Activated CD4-positive, alpha-beta T cell treated with anti-CD3 and anti-CD28 coated beads, Interleukin-2, amount 10 ng/mL, durations not matched to agents 7 days and 5 days (primary cell): ENCODE measurements around the gene TFAP2C. TPM values are rescaled to one million over a fixed set of nuclear protein-coding genes. Genes with fewer than 3 reads are reported as not detected.
"Not testable (repeated sequence)": the region's sequence is repeated elsewhere in the genome, so short reads cannot be mapped to it uniquely, and the experiment has no call there.

ENCODE experiments used
- CTCF ChIA-PET: fragments of 350-600 bp; sonication (Branson Sonifier 250); formaldehyde crosslinking; loops from one replicate; lab custom pipeline; 2021; ENCODE audit warnings: antibody characterized with exemption; lab: Charles Lee
- POLR2A ChIA-PET: fragments of 350-600 bp; sonication (Branson Sonifier 250); formaldehyde crosslinking; loops from one replicate; lab custom pipeline; 2021; ENCODE audit warnings: antibody characterized with exemption; lab: Charles Lee
- DNase-seq: peaks from one replicate; pipeline ENCODE4 v3.0.0-alpha.2; 2020
- H3K27ac Mint-ChIP-seq: one replicate; pipeline ENCODE4 v1.8.0; 2021; ENCODE audit warnings: mild to moderate bottlenecking, moderate library complexity, mixed read lengths
- H3K27me3 Mint-ChIP-seq: one replicate; pipeline ENCODE4 v1.8.0; 2021; ENCODE audit warnings: mixed read lengths
- H3K36me3 Mint-ChIP-seq: one replicate; pipeline ENCODE4 v1.8.0; 2021; ENCODE audit warnings: low read depth, mixed read lengths
- H3K4me1 Mint-ChIP-seq: one replicate; pipeline ENCODE4 v1.8.0; 2021; ENCODE audit warnings: mixed read lengths
- H3K4me3 Mint-ChIP-seq: one replicate; pipeline ENCODE4 v1.8.0; 2021; ENCODE audit warnings: mild to moderate bottlenecking, moderate library complexity, mixed read lengths
- H3K9me3 Mint-ChIP-seq: one replicate; pipeline ENCODE4 v1.8.0; 2021; ENCODE audit warnings: mixed read lengths
- total RNA-seq, 2 experiments: library from RNA; stranded (reverse); gene quantifications; one replicate each; pipeline ENCODE4 v1.2.3, GENCODE V29; 2021

The TFAP2C gene
- total RNA-seq, 2 experiments from 2014 or later = not detected

DNA sequence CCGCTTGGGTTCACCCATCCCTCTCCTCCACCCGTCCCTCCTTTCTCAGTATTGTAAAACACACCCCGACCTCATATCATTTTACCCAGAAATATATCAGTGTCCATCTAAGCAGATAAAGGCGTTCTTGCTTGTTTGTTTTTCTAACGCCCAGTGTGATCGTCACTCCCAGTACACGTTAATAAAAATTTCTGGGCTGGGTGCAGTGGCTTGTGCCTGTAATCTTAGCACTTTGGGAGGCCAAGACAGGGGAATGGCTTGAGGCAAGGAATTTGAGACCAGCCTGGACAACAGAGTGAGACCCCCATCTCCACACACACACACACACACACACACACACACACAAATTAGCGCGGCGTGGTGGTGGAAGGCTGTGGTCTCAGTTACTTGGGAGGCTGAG, 24.4 kb upstream of the TFAP2C start:
- H3K27ac Mint-ChIP-seq = no peak overlapping the region
- H3K4me3 Mint-ChIP-seq = no peak overlapping the region
- POLR2A ChIA-PET = no interaction called here
- H3K27me3 Mint-ChIP-seq = no peaks in the 10 kb centered on the region
- no peaks in the 10 kb centered on the region for H3K36me3 Mint-ChIP-seq
- CTCF ChIA-PET = no interaction called here
- H3K9me3 Mint-ChIP-seq = no peaks in the 10 kb centered on the region
- no peaks in the 10 kb centered on the region for H3K4me1 Mint-ChIP-seq
- DNase-seq = no peak

DNA sequence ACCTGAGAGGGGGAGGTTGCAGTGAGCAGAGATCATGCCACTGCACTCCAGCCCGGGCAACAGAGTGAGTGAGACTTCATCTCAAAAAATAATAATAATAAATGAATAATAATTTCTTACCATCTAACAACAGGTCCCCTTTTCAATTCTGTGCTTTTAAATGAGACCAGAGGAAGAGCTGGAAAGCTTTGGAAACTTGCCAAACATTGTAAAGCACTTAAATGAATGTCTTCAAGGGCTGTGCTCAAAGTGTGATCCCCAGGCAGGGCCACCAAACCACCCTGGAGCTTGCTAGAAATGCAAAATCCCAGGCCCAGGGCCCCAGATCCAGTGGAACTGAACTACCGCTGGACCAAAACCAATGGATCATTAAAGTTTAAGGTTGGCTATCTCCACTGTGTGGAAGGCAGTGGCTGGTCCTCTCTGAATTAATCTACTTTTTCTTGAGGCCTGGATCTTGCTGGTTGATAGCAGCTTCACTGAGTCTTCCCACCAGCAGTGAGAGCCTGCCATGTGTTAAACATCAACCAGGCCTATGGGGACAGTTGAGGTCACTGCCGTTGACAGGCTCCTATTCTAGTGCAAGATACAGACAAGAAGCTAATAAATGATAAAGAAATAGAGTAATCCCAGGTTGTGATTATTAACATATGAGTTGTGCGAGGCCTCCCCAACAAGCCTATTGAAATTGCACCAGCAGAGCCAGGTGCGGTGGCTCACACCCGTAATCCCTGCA, 23.7 kb upstream of the TFAP2C start:
- DNase-seq = no peak
- Mint-ChIP-seq H3K9me3 (no peaks in the 10 kb centered on the region), H3K27ac (no peak overlapping the region), H3K36me3 (no peaks in the 10 kb centered on the region), H3K4me1 (no peaks in the 10 kb centered on the region), H3K27me3 (no peaks in the 10 kb centered on the region), H3K4me3 (no peak overlapping the region)
- POLR2A ChIA-PET = no interaction called here
- CTCF ChIA-PET = no interaction called here

DNA sequence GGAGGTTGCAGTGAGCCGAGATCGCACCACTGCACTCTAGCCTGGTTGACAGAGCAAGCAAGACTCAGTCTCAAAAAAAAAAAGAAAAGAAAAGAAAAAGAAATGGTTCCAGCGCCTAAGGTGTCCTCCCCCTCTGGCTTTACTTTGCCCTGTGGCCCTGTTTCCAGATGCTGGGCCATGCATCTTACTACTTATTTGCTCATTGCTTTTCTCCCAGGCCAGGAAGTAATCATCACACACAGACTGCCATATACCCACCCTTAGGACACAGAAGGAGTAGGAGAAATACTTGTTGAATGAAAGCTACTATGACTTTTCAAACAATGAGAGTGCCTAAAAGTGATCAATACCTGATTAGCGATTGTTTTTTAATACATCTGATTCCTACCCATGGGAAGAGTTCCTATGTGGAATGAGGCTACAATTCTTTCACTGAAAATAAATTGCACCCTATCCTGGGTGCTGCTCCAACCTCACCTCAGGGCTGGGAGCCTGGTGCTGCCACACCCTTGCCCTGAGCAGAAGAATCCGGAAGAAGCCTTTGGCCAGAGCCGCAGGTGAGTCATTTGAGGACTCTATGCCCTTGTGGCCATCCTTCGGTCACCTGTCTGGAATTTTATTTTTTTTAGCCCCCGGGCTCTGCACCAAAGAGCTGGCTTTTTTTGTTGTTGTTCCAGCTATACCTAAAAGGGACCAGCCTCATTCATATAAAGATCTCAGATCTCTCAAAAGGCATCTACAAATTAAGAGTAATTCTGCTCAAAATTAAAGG, 22.7 kb upstream of the TFAP2C start:
- Mint-ChIP-seq H3K4me3 (no peak overlapping the region), H3K9me3 (no peaks in the 10 kb centered on the region), H3K36me3 (no peaks in the 10 kb centered on the region), H3K27ac (no peak overlapping the region), H3K27me3 (no peaks in the 10 kb centered on the region), H3K4me1 (no peaks in the 10 kb centered on the region)
- POLR2A ChIA-PET = interaction anchor here (0.6 kb wide), 1 partner anchor 276 kb away, joined by 3 read pairs; no protein-coding TSS in a partner anchor
- DNase-seq = no peak
- CTCF ChIA-PET = no interaction called here

DNA sequence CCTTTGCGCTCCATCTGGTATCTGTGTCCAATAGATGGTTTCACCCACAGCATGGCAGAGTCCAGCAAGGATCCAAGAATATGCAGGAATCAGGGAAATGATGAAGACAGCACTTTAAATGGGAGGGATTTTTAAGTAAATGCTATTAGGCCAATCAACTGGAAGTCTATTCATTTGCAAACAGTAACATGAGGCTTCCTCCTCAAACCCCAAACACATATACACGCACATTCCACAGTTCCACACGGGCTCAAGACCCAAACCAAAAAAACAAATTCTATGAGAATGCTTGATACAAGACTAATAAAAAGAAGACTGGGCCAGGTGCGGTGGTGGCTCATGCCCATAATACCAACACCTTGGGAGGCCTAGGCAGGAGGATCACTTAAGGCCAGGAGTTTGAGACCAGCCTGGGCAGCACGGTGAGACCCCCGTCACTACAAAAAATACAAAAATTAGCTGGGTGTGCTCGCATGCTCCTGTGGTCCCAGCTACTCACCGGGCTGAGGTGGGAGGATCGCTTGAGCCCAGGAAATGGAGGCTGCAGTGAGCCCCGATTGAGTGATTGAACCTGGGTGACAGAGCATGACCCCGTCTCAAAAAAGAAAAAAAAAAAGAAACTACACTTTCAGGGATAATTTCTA, 21.9 kb upstream of the TFAP2C start:
- Mint-ChIP-seq H3K4me1 (no peaks in the 10 kb centered on the region), H3K36me3 (no peaks in the 10 kb centered on the region), H3K27me3 (no peaks in the 10 kb centered on the region), H3K4me3 (no peak overlapping the region), H3K9me3 (no peaks in the 10 kb centered on the region), H3K27ac (no peak overlapping the region)
- CTCF ChIA-PET = no interaction called here
- POLR2A ChIA-PET = no interaction called here
- no peak for DNase-seq

DNA sequence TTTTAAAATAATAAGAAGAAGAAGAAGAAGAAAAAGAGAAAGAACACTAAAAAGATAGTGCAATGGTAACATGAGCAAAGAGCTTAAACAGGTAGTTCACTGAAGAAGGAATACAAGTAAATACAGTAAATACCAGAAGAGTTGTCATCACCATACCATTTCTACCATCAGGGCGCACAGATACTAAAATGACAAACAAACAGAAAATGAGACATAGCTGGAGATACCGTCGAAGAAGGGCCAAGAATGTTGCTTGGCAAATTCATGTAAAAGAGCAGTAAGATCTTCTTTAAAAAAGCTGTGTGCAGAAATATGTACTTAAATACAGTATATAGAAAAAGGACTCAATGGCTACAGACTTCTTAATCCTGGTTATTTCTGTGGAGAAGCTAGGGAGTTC, 20.7 kb upstream of the TFAP2C start:
- POLR2A ChIA-PET = no interaction called here
- H3K4me3 Mint-ChIP-seq = no peak overlapping the region
- no peak overlapping the region for H3K27ac Mint-ChIP-seq
- CTCF ChIA-PET = interaction anchor here (0.7 kb wide), 1 partner anchor 29 kb away, joined by 4 read pairs; no protein-coding TSS in a partner anchor
- DNase-seq = no peak
- H3K4me1 Mint-ChIP-seq = no peaks in the 10 kb centered on the region
- no peaks in the 10 kb centered on the region for H3K27me3 Mint-ChIP-seq
- H3K36me3 Mint-ChIP-seq = no peaks in the 10 kb centered on the region
- no peaks in the 10 kb centered on the region for H3K9me3 Mint-ChIP-seq

DNA sequence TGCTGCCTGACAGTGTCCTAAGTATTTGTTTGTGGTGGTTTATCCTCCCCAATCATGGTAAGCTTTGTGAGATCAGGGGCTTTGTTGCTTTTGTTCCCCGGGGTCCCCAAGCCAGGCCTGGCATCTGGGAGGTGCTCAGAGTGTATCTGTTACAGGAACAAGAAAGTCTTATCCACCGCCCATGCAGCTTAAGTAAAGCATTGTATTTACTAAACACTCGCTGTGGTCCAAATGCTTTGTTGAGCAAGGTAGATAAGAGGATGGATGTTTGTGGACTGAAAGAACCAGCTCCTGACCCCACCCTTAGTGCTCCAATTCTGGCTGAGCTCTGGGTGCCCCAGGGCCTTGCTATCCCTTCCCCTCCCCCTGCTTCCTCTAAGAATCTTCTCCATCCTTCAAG, 19.8 kb upstream of the TFAP2C start:
- Mint-ChIP-seq H3K27me3 (no peaks in the 10 kb centered on the region), H3K4me3 (no peak overlapping the region), H3K9me3 (no peaks in the 10 kb centered on the region), H3K4me1 (no peaks in the 10 kb centered on the region), H3K27ac (no peak overlapping the region), H3K36me3 (no peaks in the 10 kb centered on the region)
- ChIA-PET CTCF (interaction anchor here (1.1 kb wide), 1 partner anchor 24 kb away, joined by 4 read pairs; no protein-coding TSS in a partner anchor), POLR2A (no interaction called here)
- DNase-seq = no peak

DNA sequence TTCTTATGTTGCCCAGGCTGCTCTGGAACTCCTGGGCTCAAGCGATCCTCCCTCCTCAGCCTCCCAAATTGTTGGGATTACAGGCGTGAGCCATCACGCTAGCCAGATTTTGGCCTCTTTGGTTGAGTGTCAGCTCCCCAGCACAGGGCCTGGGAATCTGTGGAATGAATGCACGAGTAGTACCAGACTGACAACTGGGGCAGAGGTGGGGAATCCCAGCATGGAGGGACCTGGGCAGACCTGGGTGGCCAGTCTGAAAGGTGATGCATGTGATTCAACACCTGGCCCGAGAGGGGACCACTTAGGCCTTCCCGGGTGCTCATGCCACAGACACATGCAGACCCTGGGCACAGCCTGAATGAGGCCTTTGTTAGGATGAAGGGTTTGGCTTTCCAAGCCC, 19.0 kb upstream of the TFAP2C start:
- POLR2A ChIA-PET = no interaction called here
- CTCF ChIA-PET = interaction anchor here (1.1 kb wide), 1 partner anchor 23 kb away, joined by 4 read pairs; no protein-coding TSS in a partner anchor
- Mint-ChIP-seq H3K9me3 (no peaks in the 10 kb centered on the region), H3K27ac (no peak overlapping the region), H3K4me3 (no peak overlapping the region), H3K36me3 (no peaks in the 10 kb centered on the region), H3K27me3 (no peaks in the 10 kb centered on the region), H3K4me1 (no peaks in the 10 kb centered on the region)
- DNase-seq = no peak

DNA sequence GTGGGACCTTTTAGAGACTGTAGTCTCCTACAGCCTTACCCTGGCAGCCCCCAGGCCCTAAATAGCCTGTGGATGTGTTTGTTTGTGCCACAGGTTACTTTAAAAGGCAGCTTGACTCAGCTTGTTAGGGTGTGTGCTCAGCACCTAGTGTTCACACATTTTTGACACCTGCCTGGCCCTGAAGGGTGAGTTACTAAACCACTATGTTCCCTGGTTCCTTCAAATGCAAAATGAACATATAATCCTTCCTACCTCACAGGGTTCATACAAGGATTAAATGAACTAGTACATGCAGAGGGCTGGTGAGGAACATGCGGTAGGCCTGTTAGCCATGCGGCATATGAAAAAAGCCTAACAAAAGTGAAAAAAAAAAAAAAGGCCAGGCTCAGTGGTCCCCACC, 14.9 kb upstream of the TFAP2C start:
- H3K36me3 Mint-ChIP-seq = no peaks in the 10 kb centered on the region
- no peak overlapping the region for H3K4me3 Mint-ChIP-seq
- no peaks in the 10 kb centered on the region for H3K4me1 Mint-ChIP-seq
- ChIA-PET POLR2A (no interaction called here), CTCF (no interaction called here)
- no peak for DNase-seq
- H3K27ac Mint-ChIP-seq = no peak overlapping the region
- no peaks in the 10 kb centered on the region for H3K27me3 Mint-ChIP-seq
- no peaks in the 10 kb centered on the region for H3K9me3 Mint-ChIP-seq

DNA sequence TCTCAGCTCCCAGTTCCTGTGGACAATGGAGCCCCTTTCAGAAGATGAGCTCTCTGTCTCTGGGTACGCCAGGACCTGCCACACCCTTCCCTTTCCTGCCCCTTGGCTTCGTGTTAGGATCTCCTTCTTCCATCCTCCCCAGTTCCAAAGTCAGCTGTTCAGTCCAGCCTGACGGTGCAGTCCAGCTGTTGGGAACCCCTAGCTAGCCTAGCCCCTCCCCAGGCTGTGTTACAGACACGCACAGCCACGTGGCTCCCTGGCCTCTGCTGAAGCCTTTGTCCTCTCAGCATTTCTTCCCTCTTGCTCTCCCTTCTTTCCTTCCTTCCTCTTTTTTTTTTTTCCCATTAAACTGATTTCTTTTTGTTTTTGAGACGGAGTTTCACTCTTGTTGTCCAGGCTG, 12.4 kb upstream of the TFAP2C start:
- Mint-ChIP-seq H3K27me3 (no peaks in the 10 kb centered on the region), H3K27ac (no peak overlapping the region), H3K36me3 (no peaks in the 10 kb centered on the region), H3K4me3 (no peak overlapping the region), H3K4me1 (no peaks in the 10 kb centered on the region), H3K9me3 (no peaks in the 10 kb centered on the region)
- no peak for DNase-seq
- POLR2A ChIA-PET = no interaction called here
- CTCF ChIA-PET = no interaction called here

DNA sequence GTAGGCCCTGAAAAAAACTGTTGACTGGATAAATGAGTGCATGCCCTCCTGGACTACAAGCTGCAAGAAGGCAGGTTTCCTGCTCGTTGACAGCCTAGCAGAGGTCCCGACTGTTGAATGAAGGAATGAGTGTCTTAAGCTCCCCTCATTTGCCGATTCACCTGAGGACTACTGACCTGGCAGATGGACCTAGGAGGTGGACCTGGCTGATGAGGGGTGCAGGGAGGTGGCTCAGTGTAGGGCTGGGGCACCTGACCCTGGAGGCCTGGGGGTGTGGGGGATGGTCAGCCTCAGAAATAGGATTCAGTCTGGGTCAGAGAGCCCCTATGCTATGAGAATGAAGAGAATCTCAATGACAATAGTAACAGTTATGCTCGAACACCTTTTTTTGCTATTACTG, 11.6 kb upstream of the TFAP2C start:
- DNase-seq = no peak
- ChIA-PET POLR2A (no interaction called here), CTCF (no interaction called here)
- Mint-ChIP-seq H3K27me3 (no peaks in the 10 kb centered on the region), H3K9me3 (no peaks in the 10 kb centered on the region), H3K36me3 (no peaks in the 10 kb centered on the region), H3K4me3 (no peak overlapping the region), H3K27ac (no peak overlapping the region), H3K4me1 (no peaks in the 10 kb centered on the region)

DNA sequence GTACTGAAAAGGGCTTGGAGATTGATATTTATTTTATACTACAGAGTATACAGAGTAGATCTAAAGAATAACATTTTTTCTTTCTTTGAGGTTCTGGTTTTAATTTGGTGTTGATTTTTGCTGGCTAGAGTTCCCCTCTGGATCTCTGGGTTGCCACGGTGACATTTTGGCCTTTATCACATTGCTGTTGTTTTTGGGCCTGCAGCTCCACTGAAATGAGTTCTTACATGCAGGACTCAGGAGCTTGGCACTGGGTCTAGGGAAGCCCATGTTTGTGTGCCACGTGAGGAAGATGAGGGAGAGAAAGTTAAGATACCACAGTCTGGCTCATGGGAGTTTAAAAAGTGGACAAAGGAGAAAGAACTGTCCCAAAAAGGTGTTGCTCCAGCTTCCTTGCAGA, 7.4 kb upstream of the TFAP2C start:
- Mint-ChIP-seq H3K27me3 (peaks cover 31% of the 10 kb centered on the region), H3K4me1 (no peaks in the 10 kb centered on the region), H3K27ac (no peak overlapping the region), H3K36me3 (no peaks in the 10 kb centered on the region), H3K4me3 (no peak overlapping the region), H3K9me3 (no peaks in the 10 kb centered on the region)
- ChIA-PET POLR2A (no interaction called here), CTCF (no interaction called here)
- DNase-seq = no peak

DNA sequence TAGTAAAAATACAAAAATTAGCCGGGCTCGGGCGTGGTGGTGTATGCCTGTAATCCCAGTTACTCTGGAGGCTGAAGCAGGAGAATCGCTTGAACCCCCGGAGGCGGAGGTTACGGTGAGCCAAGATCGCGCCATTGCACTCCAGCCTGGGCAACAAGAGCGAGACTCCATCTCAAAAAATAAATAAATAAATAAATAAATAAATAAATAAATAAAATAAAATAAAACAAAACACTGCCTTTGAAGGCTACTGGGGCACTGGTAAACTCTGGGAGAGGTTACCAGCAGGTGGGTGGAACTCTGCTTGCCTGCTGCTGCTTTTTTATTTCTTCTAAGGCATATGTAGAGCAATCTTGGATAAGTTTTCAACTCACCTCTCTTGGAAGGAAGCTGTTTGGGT, 5.2 kb upstream of the TFAP2C start:
- H3K36me3 Mint-ChIP-seq = not testable (repeated sequence)

More for the DNA sequence above, 5.2 kb upstream of the TFAP2C start:
- POLR2A ChIA-PET, DNase-seq, H3K9me3 Mint-ChIP-seq, H3K27ac Mint-ChIP-seq, H3K4me1 Mint-ChIP-seq, H3K4me3 Mint-ChIP-seq, CTCF ChIA-PET: not testable (repeated sequence)
- peaks cover 49% of the 10 kb centered on the region for H3K27me3 Mint-ChIP-seq
